Kidney epithelial cell (primary cell): ENCODE measurements around the gene LYST. TPM values are rescaled to one million over a fixed set of nuclear protein-coding genes. Genes with fewer than 3 reads are reported as not detected.
A peak's percentile ranks its signal among the peaks of the same experiment; 100 is the strongest.
"Not testable (repeated sequence)": the region's sequence is repeated elsewhere in the genome, so short reads cannot be mapped to it uniquely, and the experiment has no call there.

ENCODE experiments used
- DNase-seq: peaks from one replicate; pipeline ENCODE4 v3.0.0-alpha.2; 2010; ENCODE audit warnings: low read depth
- H3K27me3 ChIP-seq: 2 replicates; pipeline ENCODE4 v1.6.0; 2011; ENCODE audit warnings: low read length; ENCODE audit not compliant: control insufficient read depth, insufficient read depth
- H3K36me3 ChIP-seq: 2 replicates; pipeline ENCODE4 v1.5.1; 2011; ENCODE audit warnings: low read length; ENCODE audit not compliant: control insufficient read depth, insufficient read depth
- H3K4me3 ChIP-seq: 2 replicates; pipeline ENCODE4 v1.5.1; 2011; ENCODE audit warnings: low read depth, mild to moderate bottlenecking, control low read depth, low read length
- CTCF ChIP-seq: IDR thresholded peaks from 2 replicates; pipeline ENCODE4 v1.5.1; 2011; ENCODE audit warnings: mild to moderate bottlenecking, moderate library complexity, low read length, control low read depth, inconsistent platforms; ENCODE audit not compliant: insufficient read depth, poor library complexity, severe bottlenecking
- total RNA-seq: library from RNA; depleted of rRNA; stranded (reverse); fragments of >200 nt; gene quantifications from 2 replicates; pipeline ENCODE4 v1.2.3, GENCODE V29; 2015

The LYST gene
- total RNA-seq, 1 donor from 2014 or later = 12.7 TPM

- H3K4me3 ChIP-seq = no peak overlapping the region
- H3K27me3 ChIP-seq = no peaks in the 10 kb centered on the region
- no peaks in the 10 kb centered on the region for H3K36me3 ChIP-seq
- DNase-seq = no peak
- TF ChIP-seq CTCF = no peak
Measured at GRCh38 chr1:235625831-235626230, 240.9 kb downstream of the LYST start.

DNA sequence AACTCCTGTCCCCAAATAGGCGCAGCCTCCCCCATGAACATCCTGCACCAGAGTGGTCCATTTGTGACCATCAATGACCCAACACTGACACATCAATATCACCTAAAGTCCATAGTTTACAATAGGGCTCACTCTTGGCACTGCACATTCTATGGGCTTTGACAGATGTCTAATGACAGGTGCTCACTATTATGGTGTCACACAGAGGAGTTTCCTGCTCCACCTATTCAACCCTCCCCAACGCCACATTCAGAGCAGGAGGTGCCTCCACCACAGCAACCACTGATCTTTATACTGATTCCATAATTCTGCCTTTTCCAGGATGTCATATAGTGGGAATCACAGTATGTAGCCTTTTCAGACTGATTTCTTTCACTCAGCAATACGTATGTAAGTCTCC lies 241.4 kb downstream of the LYST start:
- TF ChIP-seq CTCF = no peak
- DNase-seq = no peak
- no peak overlapping the region for H3K4me3 ChIP-seq
- no peaks in the 10 kb centered on the region for H3K36me3 ChIP-seq
- H3K27me3 ChIP-seq = no peaks in the 10 kb centered on the region

DNA sequence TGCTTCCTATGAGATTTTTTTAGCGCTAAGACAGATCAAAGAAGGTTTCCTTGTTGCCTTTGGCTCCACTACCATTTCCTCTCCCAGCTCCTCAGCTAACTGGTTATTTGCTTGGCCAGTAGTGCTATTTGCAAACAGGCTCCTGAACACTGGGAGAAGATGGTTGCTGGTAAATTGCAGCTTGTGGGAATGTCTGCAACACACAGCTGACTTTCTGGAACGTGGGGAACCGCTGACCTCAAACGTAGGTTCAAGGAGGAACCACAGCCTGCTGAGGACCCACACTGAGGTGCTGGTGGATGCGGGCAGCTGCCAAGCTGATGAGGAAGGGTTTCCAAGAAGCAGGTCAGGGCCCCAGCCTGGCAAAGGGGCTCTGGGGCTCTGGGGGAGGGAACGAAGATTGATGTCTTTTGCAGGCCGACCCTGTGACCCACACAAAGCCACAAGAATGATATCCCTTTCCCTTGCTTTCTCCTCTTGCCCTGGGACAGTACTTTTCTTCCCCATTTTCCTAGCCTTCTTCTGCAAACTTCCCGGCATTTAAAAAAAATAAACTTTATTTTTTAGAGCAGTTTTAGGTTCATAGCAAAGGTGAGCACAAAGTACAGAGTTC lies 241.9 kb downstream of the LYST start:
- DNase-seq = peak; percentile 80
- Histone ChIP-seq H3K27me3 (no peaks in the 10 kb centered on the region), H3K4me3 (no peak overlapping the region), H3K36me3 (no peaks in the 10 kb centered on the region)
- no peak for TF ChIP-seq CTCF

DNA sequence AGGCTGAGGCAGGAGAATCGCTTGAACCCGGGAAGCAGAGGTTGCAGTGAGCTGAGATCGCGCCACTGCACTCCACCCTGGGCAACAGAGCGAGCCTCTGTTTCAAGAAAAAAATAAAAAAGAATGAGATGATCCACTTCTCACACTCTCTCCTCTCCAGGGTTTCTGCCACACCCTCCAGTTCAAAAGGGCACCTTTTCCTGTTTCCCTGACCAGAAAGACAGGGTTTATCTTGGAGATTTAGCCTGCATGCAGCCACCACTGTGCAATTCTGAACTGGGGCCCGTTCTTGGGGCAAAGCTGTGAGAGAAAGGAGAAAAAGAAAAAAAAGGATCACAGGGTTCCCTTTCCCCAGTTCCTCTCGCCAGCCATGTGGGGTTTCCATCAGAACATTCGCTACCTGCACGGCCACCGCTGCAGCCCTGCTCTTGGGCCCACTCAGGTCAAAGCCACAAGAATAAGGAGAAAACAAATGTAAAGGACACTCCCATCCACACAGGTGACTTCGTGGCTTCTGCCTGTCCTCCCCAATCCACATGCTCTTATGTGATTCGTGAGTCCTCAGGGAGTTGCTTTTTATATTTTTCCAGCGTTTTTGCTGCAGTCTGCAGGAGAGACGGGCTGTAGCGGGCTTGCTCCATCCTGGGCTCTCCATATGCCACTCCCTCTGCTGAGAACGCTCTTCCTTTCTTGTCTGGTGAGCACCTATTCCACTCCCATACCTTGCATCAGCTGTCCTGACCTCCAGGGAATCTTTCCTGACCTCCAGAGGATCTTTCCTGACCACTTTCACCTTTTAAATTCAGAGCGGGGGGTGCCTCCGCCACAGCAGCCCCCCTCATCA lies 243.5 kb downstream of the LYST start:
- Histone ChIP-seq H3K4me3 (no peak overlapping the region), H3K27me3 (no peaks in the 10 kb centered on the region), H3K36me3 (no peaks in the 10 kb centered on the region)
- no peak for DNase-seq
- no peak for TF ChIP-seq CTCF

DNA sequence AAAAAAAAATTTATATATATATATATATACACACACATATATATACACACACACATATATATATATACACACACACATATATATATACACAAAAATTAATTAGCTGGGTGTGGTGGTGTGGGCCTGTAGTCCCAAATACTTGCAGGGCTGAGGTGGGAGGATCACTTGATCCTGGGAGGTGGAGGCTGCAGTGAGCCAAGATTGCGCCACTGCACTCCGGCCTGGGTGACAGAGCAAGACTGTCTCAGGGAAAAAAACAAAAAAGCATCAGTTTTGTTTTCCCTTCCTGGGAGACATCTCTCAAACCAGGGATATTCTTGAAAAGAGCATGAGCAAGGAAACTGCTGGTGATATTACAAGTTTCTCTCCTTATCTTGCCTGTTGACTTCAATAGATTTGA lies 247.6 kb downstream of the LYST start:
- not testable (repeated sequence) for H3K4me3 ChIP-seq, DNase-seq, H3K36me3 ChIP-seq, H3K27me3 ChIP-seq

- Histone ChIP-seq H3K27me3 (peaks cover 3% of the 10 kb centered on the region), H3K4me3 (no peak overlapping the region), H3K36me3 (no peaks in the 10 kb centered on the region)
- DNase-seq = no peak
- peak; percentile 47 for TF ChIP-seq CTCF
Measured at GRCh38 chr1:235617808-235618207, 248.9 kb downstream of the LYST start.
